MCF 10A (cell line): ENCODE measurements around the gene NCOA6. TPM values are rescaled to one million over a fixed set of nuclear protein-coding genes. Genes with fewer than 3 reads are reported as not detected.

ENCODE experiments used
- BruUV-seq: library from RNA; stranded (reverse); fragments of 400-500 nt; replicated peaks from 2 replicates; lab custom pipeline; 2021; lab: Mats Ljungman, UMichigan
- CTCF ChIA-PET: fragments of 300-600 bp; sonication (Branson Sonifier 250); formaldehyde crosslinking; extraction: SDS; loops from one replicate; lab custom pipeline; 2021; ENCODE audit warnings: antibody characterized with exemption, inconsistent platforms; lab: Yijun Ruan, JAX
- POLR2A ChIA-PET: fragments of 300-600, 350-650 bp; sonication (Branson Sonifier 250); formaldehyde crosslinking; extraction: SDS; loops from one replicate; lab custom pipeline; 2020; ENCODE audit warnings: antibody characterized with exemption, inconsistent platforms; lab: Yijun Ruan, JAX
- DNase-seq: peaks from one replicate; pipeline ENCODE4 v3.0.0-alpha.2; 2018; ENCODE audit not compliant: unreplicated experiment
- H3K27ac Mint-ChIP-seq: one replicate; pipeline ENCODE4 v1.8.0; 2022; ENCODE audit warnings: mild to moderate bottlenecking, low read depth, mixed read lengths; ENCODE audit not compliant: unreplicated experiment
- H3K27me3 Mint-ChIP-seq: one replicate; pipeline ENCODE4 v1.8.0; 2022; ENCODE audit warnings: mixed read lengths; ENCODE audit not compliant: insufficient read depth, unreplicated experiment
- H3K36me3 Mint-ChIP-seq: one replicate; pipeline ENCODE4 v1.8.0; 2022; ENCODE audit warnings: mild to moderate bottlenecking, moderate library complexity, mixed read lengths; ENCODE audit not compliant: insufficient read depth, unreplicated experiment
- H3K4me1 Mint-ChIP-seq: one replicate; pipeline ENCODE4 v1.8.0; 2022; ENCODE audit warnings: mixed read lengths; ENCODE audit not compliant: insufficient read depth, unreplicated experiment
- H3K4me3 Mint-ChIP-seq: one replicate; pipeline ENCODE4 v1.8.0; 2022; ENCODE audit warnings: mild to moderate bottlenecking, moderate library complexity, mixed read lengths; ENCODE audit not compliant: unreplicated experiment
- H3K9me3 Mint-ChIP-seq: one replicate; pipeline ENCODE4 v1.8.0; 2022; ENCODE audit warnings: mixed read lengths; ENCODE audit not compliant: unreplicated experiment
- CTCF ChIP-seq: fragments of 200-600 bp; IDR thresholded peaks from one replicate; pipeline ENCODE4 v1.8.0; 2022; ENCODE audit warnings: antibody characterized with exemption, mild to moderate bottlenecking; ENCODE audit not compliant: unreplicated experiment
- intact Hi-C: fragments of 100-400 bp; cut with micrococcal nuclease; formaldehyde crosslinking; loops from 2 replicates; pipeline ENCODE4 v1.14.1; 2022
- total RNA-seq: library from RNA; stranded (reverse); gene quantifications from 2 replicates; pipeline ENCODE4 v1.2.3, GENCODE V29; 2022

Gene NCOA6
- total RNA-seq, 1 experiment from 2014 or later = 27.9 TPM

GRCh38 chr20:34774449-34774848 is 51.0 kb downstream of the NCOA6 start:
- DNase-seq = no peak
- no peak for TF ChIP-seq CTCF
- Mint-ChIP-seq H3K4me1 (peaks cover 6% of the 10 kb centered on the region), H3K9me3 (no peaks in the 10 kb centered on the region), H3K27ac (no peak overlapping the region), H3K27me3 (no peaks in the 10 kb centered on the region), H3K4me3 (no peak overlapping the region), H3K36me3 (peaks cover 43% of the 10 kb centered on the region)
- CTCF ChIA-PET = interaction anchor here (0.8 to 1.1 kb wide), 3 partner anchors 7 to 61 kb away, joined by 3 to 4 read pairs (median 3); no protein-coding TSS in a partner anchor
- POLR2A ChIA-PET = interaction anchor here (0.9 kb wide), 1 partner anchor 12 kb away, joined by 6 read pairs; no protein-coding TSS in a partner anchor
- BruUV-seq = no TSS peak
- intact Hi-C loops = no loop called here

- no peak for DNase-seq
- TF ChIP-seq CTCF = no peak
- H3K9me3 Mint-ChIP-seq = no peaks in the 10 kb centered on the region
- H3K36me3 Mint-ChIP-seq = peaks cover 50% of the 10 kb centered on the region
- BruUV-seq = no TSS peak
- peaks cover 6% of the 10 kb centered on the region for H3K4me1 Mint-ChIP-seq
- H3K4me3 Mint-ChIP-seq = no peak overlapping the region
- H3K27ac Mint-ChIP-seq = no peak overlapping the region
- POLR2A ChIA-PET = interaction anchor here (0.7 kb wide), 1 partner anchor 118 kb away, joined by 3 read pairs; no protein-coding TSS in a partner anchor
- H3K27me3 Mint-ChIP-seq = no peaks in the 10 kb centered on the region
- CTCF ChIA-PET = interaction anchor here (0.6 kb wide), 1 partner anchor 68 kb away, joined by 3 read pairs; no protein-coding TSS in a partner anchor
- intact Hi-C loops = no loop called here
These were observed 51.7 kb downstream of the NCOA6 start for GRCh38 chr20:34773726-34774125.

- ChIA-PET POLR2A (interaction anchor here (0.5 to 1.7 kb wide), 9 partner anchors 9 to 336 kb away, joined by 3 to 7 read pairs (median 4); partner anchors contain the start of gene PIGU), CTCF (interaction anchor here (0.5 to 1.2 kb wide), 7 partner anchors 16 to 804 kb away, joined by 3 to 5 read pairs (median 4); partner anchors contain the start of gene DYNLRB1)
- Mint-ChIP-seq H3K9me3 (no peaks in the 10 kb centered on the region), H3K4me1 (peaks cover 6% of the 10 kb centered on the region), H3K36me3 (peaks cover 58% of the 10 kb centered on the region), H3K27ac (no peak overlapping the region), H3K27me3 (no peaks in the 10 kb centered on the region), H3K4me3 (no peak overlapping the region)
- DNase-seq = no peak
- no TSS peak for BruUV-seq
- intact Hi-C loops = no loop called here
- TF ChIP-seq CTCF = no peak
These were observed 53.0 kb downstream of the NCOA6 start for GRCh38 chr20:34772437-34772836.

GRCh38 chr20:34771680-34772081 is 53.8 kb downstream of the NCOA6 start:
- no TSS peak for BruUV-seq
- intact Hi-C loops = no loop called here
- POLR2A ChIA-PET = interaction anchor here (0.8 to 1.7 kb wide), 4 partner anchors 10 to 95 kb away, joined by 3 to 7 read pairs (median 6); partner anchors contain the start of gene PIGU
- TF ChIP-seq CTCF = no peak
- Mint-ChIP-seq H3K9me3 (no peaks in the 10 kb centered on the region), H3K4me3 (no peak overlapping the region), H3K27me3 (no peaks in the 10 kb centered on the region), H3K27ac (peak overlapping the region; percentile 59), H3K4me1 (peaks cover 6% of the 10 kb centered on the region), H3K36me3 (peaks cover 65% of the 10 kb centered on the region)
- CTCF ChIA-PET = interaction anchor here (0.7 to 7.9 kb wide), 7 partner anchors 10 to 1090 kb away, joined by 3 to 136 read pairs (median 5); partner anchors contain the start of gene DYNLRB1
- DNase-seq = peak; percentile 18
